ENCODE results near the gene MDGA2. TPM values are rescaled to one million over a fixed set of nuclear protein-coding genes. Genes with fewer than 3 reads are reported as not detected.

The MDGA2 gene
- total RNA-seq, 1 experiment from 2014 or later, result not detected

GRCh38 chr14:46885566-46885965 lies 789.8 kb downstream of the MDGA2 start:
- Histone ChIP-seq H3K27me3 (no peaks in the 10 kb centered on the region), H3K9me3 (no peaks in the 10 kb centered on the region), H3K36me3 (no peaks in the 10 kb centered on the region), H3K4me3 (no peak overlapping the region)
- DNase-seq, result no peak

- no peak overlapping the region for H3K4me3 ChIP-seq
- no peaks in the 10 kb centered on the region for H3K27me3 ChIP-seq
- H3K9me3 ChIP-seq, result no peaks in the 10 kb centered on the region
- no peaks in the 10 kb centered on the region for H3K36me3 ChIP-seq
- DNase-seq, result no peak
Observed at GRCh38 chr14:46861753-46862152, 813.7 kb downstream of the MDGA2 start.

- no peaks in the 10 kb centered on the region for H3K27me3 ChIP-seq
- H3K36me3 ChIP-seq, result no peaks in the 10 kb centered on the region
- no peak for DNase-seq
- no peak overlapping the region for H3K4me3 ChIP-seq
- H3K9me3 ChIP-seq, result no peaks in the 10 kb centered on the region
Observed at GRCh38 chr14:46840944-46841720, 834.3 kb downstream of the MDGA2 start.

GRCh38 chr14:46820291-46820690 lies 855.1 kb downstream of the MDGA2 start:
- no peaks in the 10 kb centered on the region for H3K36me3 ChIP-seq
- H3K9me3 ChIP-seq, result no peaks in the 10 kb centered on the region
- no peaks in the 10 kb centered on the region for H3K27me3 ChIP-seq
- H3K4me3 ChIP-seq, result no peak overlapping the region
- no peak for DNase-seq

- no peak for DNase-seq
- no peaks in the 10 kb centered on the region for H3K36me3 ChIP-seq
- H3K9me3 ChIP-seq, result no peaks in the 10 kb centered on the region
- H3K4me3 ChIP-seq, result no peak overlapping the region
- H3K27me3 ChIP-seq, result no peaks in the 10 kb centered on the region
Observed at GRCh38 chr14:46819117-46819516, 856.3 kb downstream of the MDGA2 start.

GRCh38 chr14:46818147-46818546 lies 857.3 kb downstream of the MDGA2 start:
- H3K4me3 ChIP-seq, result no peak overlapping the region
- no peaks in the 10 kb centered on the region for H3K36me3 ChIP-seq
- no peak for DNase-seq
- H3K27me3 ChIP-seq, result no peaks in the 10 kb centered on the region
- H3K9me3 ChIP-seq, result no peaks in the 10 kb centered on the region

GRCh38 chr14:46793144-46793543 lies 882.3 kb downstream of the MDGA2 start:
- Histone ChIP-seq H3K4me3 (no peak overlapping the region), H3K9me3 (no peaks in the 10 kb centered on the region), H3K27me3 (no peaks in the 10 kb centered on the region), H3K36me3 (no peaks in the 10 kb centered on the region)
- DNase-seq, result no peak

Data from MG63 (cell line).